ENCODE results near the gene HLCS.
A peak's percentile ranks its signal among the peaks of the same experiment; 100 is the strongest.
"Not testable (repeated sequence)": the region's sequence is repeated elsewhere in the genome, so short reads cannot be mapped to it uniquely, and the experiment has no call there.

The HLCS gene

DNA sequence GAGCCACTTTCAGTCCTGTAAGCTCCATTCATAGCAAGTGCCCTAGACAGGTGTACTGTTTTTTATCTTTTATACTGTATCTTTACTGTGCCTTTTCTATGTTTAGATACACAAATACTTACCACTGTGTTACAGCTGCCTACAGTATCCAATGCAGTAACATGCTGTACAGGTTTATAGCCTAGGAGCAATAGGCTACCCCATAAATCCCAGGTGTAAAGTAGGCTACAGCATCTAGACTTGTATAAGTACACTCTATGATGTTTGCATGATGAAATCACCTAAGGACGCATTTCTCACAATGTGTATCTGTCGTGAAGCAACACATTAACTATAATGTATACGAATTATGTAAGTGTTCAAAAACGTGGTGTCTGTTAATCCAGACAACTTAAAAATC, 10.7 kb downstream of the HLCS start:
- no peak for DNase-seq (ENCODE audit: low spot score)

DNA sequence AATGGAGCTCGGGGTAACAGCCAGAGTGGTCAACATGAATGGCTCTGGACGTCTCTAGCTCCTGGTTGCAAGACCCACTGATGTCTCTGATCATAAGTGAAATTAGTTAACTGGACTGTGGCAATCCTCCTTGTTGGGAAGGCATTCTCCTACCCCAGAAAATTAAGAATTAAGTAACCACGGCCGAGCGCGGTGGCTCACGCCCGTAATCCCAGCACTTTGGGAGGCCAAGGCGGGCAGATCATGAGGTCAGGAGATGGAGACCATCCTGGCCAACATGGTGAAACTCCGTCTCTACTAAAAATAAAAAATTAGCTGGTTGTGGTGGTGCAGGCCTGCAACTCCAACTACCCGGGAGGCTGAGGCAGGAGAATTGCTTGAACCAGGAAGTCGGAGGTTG, 14.1 kb downstream of the HLCS start:
- DNase-seq (ENCODE audit: low spot score): not testable (repeated sequence)

DNA sequence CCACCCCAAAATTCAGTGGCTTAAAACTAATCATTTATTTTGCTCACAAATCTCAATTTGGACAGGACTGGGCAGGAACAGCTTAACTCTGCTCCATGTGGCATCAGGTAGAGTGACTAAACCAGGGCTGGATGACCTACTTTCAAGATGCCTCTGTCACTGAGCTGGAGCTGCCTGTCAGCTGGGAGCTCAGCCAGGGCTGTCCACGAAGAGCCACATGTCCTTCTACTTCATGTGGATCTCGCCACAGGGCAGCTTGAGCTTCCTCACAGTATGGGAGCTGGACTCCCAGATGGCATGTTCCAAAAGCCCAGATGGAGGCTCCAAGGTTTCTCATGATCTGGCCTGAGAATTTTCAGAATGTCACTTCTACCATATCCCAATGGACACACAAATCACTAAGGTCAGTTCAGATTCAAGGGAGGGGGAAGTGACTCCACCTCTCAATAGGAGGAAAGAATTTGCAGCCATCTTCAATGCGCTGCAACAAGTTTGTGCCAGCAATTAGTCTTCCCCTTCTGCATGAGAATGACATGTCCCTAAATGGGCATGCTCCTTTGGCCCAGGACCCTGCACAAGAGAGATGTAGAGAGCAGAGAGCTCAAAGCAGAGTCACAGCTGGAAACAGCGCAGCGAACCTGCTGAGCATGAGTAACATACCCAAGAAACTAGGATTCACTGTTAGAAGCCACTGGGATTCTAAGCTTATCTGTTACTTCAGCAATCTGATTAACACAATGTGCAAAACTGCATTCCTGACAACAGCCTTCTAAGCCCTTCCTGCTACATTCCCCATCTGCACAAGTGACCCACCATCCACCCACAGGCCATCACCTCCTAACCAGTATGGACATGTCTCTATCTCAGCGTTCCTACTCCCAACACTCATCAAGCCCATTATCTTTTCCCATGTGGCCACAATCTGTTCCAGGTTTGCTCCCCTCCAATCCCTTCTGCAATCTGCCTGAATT, 17.0 kb downstream of the HLCS start:
- DNase-seq (ENCODE audit: low spot score): no peak

DNA sequence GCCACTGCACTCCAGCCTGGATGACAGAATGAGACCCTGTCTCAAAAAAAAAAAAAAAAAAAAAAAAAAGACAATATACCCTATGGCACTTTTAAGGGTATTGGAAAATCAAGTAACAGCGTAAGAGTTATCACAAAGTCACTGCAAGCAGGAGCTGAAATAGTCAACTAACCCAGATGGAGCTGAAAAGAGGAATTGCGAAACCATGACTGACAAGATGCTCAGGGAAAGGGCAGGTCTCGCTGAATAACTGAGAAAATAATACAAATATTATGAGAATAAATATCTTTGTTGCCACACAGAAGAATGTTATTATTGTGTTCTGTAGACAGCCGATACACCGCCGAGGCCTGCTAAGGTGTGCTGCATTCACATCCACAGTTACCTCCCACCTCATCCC, 17.8 kb downstream of the HLCS start:
- no peak for DNase-seq (ENCODE audit: low spot score)

DNA sequence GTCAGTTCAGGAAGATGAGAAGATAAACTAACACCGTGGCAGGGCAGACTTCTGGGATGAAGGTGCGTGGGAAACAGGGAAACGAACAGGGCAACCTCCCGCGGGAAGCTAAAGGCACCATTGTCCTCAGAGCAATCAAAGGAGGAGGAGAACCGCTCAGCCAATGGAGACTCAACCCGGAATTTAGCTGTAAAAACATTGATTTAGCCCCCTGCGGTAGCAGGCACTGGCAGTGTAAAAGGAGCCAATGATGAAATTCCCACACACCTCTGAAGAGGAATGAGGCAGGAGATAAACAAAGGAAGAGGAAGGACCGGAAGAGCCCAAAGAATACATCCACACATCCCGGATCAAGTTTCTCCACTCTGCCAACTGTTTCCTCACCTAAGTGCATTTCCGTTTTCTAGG, 19.5 kb downstream of the HLCS start:
- peak; percentile 49 for DNase-seq (ENCODE audit: low spot score)

DNA sequence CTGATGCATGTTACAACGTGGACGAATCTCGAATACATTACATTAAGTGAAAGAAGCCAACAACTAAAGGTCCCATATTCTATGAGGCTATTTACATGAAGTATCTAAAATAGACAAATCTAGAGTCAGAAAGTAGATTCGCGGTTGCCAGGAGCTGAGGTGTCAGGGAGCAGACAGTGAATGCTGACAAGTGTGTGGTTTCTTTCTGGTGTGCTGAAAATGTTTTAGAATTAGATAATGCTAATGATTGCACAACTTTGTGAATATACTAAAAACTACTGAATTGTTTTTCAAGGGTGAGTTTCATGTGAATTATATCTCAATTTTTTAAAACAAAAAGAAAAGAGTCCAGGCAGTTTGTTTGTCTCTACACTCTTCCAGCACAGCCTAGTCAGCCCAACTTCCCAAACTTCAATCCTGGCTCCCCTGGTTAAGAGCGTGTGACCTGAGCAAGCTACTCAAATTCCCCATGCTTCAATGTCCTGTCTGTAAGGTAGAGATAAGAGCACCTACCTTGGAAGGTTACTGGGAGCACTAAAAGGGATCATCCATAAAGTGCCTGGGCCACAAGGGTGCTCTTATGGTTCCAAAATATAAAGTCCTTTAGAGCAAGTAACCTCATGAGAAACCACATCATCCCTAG, 20.9 kb downstream of the HLCS start:
- DNase-seq (ENCODE audit: low spot score): no peak

DNA sequence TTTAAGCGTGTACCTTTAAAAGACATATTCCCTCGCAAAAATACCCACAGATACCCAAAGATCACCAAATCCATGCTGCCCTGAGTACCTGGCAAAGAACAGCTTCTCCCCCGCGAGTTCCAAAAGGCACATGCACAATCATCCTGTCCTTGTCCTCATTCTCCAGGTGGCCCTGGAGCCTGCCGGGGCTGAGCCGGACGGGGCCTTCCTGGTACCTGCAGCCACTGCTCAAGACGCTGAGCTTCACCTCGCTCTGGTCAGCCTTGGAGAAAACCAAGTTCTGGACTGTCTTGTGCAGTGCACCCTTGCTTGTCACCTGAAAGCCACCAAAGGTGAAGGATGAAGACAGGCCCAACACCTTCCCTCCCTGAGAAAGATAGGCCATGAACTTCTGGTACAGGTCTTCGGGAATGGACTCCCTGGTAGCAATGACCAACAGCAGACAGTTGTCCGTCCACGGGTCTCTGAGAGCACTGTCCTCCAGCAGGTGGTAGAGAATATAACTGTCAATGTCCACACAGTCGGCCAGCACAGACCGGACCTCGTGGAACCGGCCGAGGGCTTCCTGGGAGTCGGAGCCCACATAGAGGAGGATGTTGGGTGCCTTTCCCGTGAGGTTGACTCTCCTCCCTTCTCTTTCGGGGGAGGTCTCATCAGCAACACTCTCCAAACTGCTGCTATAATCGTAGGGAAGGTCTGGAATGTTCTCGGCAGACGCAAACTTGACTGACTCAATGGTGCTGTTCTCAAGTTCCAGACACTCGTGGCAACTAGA, 29.9 kb downstream of the HLCS start:
- no peak for DNase-seq (ENCODE audit: low spot score)

DNA sequence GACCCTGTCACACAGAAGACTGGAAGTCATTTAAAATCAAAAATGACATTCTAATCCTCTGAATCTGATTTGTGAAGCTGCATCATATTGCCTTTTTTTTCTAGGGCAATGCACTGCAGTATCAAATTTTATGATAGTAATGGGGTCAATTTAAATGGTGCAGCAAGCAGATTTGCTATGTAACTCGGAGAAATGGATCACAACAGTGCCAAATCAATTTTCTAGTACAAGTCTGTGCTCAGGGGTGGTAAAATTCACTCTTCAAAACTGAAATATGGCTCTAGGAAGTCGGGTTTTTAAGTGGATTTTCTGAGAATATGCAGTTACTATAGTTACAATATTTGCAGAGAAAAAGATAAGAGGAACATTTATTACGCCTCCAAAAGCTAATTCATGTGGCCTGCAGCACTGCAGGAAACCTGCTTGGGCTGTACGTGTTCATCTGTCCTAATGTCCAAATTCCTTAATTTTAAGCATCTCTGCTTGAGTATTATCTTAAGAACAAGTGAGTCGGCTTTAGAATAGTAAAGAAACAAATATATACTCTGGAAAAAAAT, 31.5 kb downstream of the HLCS start:
- no peak for DNase-seq (ENCODE audit: low spot score)

DNA sequence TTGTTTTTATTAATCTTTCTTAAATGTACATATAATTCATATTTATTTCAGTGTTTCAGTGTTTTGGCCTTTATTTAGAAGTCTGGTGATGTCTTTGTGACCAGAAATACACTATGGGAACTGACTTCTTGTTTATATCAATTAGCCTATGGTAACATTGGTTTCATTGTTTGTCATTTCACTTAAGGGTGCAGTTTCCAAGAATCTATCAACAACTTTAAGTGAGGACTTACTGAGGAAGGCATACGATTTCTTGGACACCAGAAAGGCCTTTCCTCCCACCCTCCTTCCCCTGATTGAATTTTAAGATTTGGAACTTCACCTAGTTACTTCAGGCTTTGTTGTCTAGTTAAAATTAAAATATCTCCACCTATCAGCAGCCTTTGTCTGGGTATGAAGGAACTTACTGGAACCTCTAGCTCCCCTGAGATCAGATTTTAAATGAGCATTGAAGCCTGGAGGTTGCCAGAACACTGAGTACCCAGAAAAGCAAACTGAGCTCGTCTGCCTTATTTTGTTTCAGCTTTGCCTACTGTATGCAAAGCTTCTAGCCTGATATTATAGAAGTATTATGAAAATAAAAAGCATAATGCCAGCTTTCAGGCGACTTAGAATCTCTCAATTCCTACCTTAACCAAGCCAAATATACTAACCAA, 34.2 kb downstream of the HLCS start:
- DNase-seq (ENCODE audit: low spot score): no peak

DNA sequence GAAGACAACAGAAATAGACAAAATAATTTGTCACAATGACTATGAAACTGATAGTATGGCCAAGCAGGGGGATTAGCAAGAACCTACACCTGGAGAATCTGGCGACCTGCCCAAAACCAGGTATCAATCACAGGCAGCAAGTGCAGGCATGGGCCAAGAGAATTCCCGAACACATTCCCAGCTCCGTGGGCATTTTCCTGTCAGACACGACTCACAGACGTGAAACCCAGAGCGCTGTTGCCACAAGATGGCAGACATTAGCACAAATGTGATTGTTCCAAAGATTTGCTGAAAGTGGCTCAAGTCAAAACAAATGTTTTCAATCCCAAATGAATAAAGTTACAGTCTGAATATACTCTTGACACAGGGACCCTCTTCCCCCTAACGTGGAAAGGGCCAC, 36.8 kb downstream of the HLCS start:
- no peak for DNase-seq (ENCODE audit: low spot score)

DNA sequence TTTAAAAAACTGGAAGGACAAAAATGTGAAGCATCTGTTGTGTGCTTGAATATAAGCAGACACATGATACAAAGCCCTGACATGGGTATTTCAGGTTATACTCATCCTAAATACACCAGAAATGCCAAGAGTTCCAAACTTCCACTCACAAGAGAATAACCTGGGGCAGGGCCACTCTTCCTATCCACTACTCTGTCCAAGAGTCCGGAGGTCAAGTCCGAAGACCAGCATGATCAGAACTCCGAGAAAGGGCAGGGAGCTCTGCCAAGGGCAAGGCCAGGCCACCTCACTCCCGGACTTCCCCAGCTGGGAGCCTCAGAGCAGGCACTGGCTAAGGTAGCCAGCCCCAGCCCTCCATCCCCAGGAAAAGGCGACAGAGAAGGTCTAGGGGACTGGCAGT, 37.5 kb downstream of the HLCS start:
- DNase-seq (ENCODE audit: low spot score): no peak

DNA sequence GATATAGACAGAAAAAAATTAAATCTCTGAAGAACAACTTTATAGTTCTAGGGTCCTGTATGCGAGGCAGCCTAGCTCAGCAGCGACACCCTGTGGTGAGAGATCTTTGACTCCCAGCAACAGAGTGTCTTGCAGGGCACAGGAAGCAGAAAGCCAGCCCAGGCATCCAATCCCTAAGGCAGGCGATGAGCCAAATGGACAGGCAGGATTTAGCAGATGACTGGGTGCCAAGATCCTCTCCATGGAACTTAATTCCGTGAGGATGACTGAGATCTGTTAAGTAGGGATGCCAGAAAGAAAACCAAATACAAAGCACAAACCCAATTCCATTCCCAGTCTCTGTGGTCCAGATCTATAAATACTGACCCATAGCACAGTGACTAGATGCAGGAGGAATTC, 38.8 kb downstream of the HLCS start:
- DNase-seq (ENCODE audit: low spot score): peak; percentile 81

DNA sequence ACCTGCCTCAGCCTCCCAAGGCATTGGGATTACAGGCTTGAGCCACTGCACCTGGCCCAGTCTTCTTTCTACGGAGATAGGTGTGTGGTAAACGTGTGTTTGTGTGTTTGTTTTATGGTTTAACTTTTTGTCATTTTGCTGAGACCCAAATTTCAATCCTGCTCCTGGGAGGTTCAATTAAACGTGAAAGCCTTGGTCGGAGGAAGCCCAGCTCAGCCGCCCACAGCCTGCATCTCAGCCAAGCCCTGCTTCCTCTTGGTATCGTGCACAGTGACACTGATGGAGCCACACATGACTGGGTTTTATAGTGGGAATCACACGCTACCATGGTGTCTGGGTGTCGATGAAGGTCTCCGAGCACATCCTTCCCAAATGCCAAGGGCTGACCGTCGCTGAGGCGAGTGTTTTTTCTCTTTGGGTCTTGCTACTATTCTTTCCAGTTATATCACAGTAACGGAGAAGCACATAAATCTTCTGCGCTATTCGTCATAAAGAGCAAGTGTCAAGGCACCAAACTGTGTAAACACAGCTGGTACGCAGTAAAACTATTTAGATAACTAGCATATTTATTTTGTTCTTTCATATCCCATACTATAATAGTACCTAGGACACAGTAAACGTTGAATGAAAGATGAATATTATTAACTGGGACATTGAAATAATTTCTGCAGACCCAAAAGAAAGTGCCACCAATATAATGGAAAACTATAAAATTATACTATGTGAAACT, 39.3 kb downstream of the HLCS start:
- no peak for DNase-seq (ENCODE audit: low spot score)

DNA sequence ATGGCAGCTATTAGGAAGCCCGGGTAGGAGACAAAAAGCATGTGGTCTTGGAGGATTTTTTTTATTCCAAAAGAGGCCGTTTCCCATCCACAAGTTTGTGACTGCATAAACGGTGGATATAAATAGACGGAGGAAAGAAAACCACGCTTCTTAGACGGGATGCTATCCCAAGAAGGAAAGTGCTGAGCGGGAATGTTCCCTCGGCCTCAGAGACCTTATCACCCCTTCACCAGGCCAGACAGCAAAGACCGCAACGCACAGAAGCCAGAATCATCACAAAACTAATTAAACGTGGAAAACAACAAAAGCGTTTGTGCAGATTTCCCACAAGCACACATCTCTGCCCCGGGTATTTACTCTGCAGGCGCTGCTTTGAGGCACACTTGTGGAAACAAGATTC, 43.2 kb downstream of the HLCS start:
- DNase-seq (ENCODE audit: low spot score): no peak

DNA sequence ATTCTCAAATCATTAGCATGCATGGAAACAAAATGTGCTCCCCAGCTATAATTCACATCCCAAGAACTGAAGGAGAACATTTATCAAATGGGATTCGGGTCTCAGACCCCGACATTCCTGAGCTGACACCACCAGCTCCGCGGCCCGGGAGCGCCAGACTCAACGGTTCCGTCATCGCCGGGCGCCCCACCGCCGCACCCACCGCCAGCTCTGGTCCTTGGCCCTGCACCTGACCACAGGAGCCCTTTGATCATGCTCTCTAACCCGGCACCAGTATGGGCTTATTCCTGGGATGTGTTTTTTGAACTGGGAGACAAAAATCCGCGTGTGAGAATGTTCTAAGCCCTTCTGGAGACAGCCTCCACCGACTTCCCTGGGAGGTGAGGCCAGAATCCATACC, 43.6 kb downstream of the HLCS start:
- no peak for DNase-seq (ENCODE audit: low spot score)

DNA sequence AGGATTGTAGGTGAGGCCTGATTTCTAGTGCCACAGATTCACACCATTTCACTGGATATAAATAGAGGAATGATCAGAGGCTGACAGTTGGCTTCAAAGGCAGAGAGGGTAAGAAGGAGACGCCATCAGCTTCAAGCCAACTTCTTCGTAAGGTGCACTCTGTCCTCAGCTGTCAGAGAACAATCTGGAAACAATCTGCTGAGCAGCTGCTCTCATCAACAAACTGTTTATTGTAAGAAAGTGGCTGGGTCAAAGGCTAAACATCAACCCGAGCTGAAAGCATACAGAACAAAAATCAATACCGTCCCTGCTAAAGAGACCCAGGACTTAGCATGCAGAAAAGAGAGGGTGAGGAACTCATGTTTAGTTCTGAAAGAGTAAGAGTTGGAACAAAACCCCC, 48.2 kb downstream of the HLCS start:
- DNase-seq (ENCODE audit: low spot score): no peak

DNA sequence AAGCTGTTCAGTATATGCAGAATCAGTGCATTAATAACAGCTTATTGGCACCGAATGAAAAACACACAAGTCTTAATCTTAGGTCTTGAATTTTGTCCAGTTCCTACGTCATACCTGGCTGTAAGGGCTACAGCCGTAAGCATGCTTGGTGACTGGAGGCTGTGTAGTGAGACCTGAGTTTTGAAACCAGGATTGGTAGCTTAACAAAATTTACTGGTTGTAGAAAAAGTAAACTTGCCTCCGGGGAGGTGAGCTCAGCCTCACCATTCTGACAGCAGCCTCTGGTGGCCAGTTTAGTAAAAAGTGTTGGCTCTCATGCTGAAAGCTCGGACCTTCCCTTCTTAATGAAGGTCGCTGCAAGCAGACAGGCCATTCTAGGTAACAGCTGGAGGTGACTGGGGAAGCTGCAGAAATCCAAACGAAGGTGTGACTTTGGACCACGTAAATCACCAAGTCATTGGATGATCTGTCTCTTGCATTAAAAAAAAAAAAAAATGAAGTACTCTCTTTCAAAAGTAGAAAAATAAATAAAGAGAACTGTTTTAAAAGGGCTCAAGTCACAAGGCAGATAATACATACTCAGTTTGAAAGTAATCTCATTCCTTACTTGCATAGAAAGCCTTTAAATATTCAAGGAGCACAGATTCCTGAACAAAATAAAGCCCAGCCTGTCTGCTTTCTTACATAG, 48.9 kb downstream of the HLCS start:
- DNase-seq (ENCODE audit: low spot score): peak; percentile 47

DNA sequence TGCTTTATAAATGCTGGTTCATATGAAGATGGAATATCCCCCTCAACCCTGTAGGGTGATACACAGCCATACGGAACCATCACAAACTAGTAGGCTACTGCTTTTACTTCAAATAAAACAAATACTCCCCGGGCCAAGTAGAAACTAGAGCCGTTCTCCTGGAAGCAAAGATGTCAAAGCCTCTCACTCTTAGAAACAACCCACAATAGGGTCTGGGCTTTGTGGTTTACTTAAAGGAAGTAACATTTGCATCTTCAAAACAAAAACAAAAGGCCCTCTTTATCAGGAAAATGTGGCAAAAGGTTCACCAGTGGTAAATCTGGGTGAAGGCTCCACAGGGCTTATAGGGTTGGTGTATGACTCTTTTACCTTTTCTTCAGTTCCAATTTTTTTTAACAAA, 49.8 kb downstream of the HLCS start:
- no peak for DNase-seq (ENCODE audit: low spot score)

DNA sequence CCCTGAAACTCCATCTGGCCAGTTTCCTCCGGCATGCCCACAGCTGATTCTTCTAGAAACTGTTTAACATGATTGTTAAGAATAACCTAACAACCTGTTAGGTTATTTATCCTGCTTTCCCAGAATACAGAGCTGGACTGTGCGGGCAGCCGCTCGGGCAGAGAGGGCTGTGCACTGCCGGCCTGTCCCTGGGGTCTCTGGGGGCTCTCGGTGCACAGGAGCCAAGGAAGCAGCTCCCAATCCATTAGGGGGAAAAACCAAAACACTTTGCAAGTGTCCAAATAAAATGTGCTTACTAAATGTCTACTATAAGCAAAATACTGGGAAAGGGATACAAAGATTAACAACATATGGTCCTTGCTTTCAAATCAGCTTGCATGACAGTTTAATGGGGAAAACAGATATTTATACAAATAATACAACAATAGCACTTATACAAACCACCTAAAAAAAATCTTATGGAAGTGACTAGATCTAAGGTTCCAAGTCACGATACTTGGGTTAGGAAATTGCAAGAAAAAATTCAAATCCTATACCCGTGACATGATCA, 50.7 kb downstream of the HLCS start:
- no peak for DNase-seq (ENCODE audit: low spot score)

DNA sequence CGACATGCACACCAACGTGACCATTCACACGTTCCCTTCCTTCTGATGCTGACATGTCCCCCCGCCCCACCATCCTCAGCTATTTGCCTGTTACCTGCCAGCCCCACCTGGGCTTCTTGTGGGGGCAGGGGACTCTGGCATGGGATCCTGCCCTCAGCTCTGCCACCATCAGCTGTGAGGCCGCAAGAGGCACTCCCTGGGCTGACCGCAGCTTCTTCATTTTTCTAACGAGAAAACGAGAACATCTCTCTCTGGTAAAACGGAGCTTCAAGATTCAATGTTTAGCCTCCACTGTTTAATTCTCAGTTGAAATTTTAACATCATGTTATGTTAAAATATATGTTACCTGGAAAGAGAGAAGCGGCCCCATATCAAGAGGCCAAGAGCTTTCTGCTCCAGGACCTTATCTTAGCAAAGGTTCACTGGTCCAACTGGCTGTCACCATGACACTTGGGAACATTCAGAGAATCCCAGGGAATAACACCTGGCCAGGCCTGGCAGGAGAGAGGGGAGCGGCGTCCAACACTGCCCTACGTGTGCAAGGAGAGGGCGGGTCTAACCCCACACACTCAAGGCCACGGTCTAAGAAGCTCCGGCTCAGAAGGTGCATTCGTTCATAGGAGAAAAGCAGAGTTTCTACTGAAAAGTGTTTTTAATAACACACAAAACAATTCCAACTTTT, 51.3 kb downstream of the HLCS start:
- no peak for DNase-seq (ENCODE audit: low spot score)
